CD4-positive, alpha-beta T cell (primary cell): ENCODE results near the gene ZNF304. TPM values are rescaled to one million over a fixed set of nuclear protein-coding genes. Genes with fewer than 3 reads are reported as not detected.
A peak's percentile ranks its signal among the peaks of the same experiment; 100 is the strongest.

Experiments used
- ATAC-seq: fragments of 200-7000 bp; cut with Tn5 transposase; one replicate; pipeline ENCODE4 v1.10.0; 2022; ENCODE audit warnings: mild to moderate bottlenecking; ENCODE audit not compliant: poor library complexity
- CTCF ChIA-PET: fragments of 350-600 bp; sonication (Branson Sonifier 250); formaldehyde crosslinking; loops from one replicate; lab custom pipeline; 2021; ENCODE audit warnings: antibody characterized with exemption, inconsistent platforms; lab: Charles Lee
- POLR2A ChIA-PET: fragments of 350-600 bp; sonication (Branson Sonifier 250); formaldehyde crosslinking; loops from one replicate; lab custom pipeline; 2021; ENCODE audit warnings: antibody characterized with exemption, inconsistent platforms; lab: Charles Lee
- DNase-seq, 14 experiments: peaks; one replicate each; pipeline ENCODE4 v3.0.0-alpha.2; 2013 to 2020; ENCODE audit warnings: mixed read lengths in 2 of 14
- H3K27ac ChIP-seq, 2 donors: one replicate each; pipeline versions ENCODE4 v1.5.1 to v1.7.0; 2013; ENCODE audit warnings: low read length in 2 of 2, low read depth in 1 of 2, mild to moderate bottlenecking in 1 of 2
- H3K27me3 ChIP-seq, 2 experiments: 1 replicate in 1 of 2; 2 replicates in 1 of 2; pipeline versions ENCODE4 v1.6.1 to v1.7.0; 2013; ENCODE audit warnings: low read length in 2 of 2, control low read depth in 1 of 2, mild to moderate bottlenecking in 1 of 2, moderate library complexity in 1 of 2; ENCODE audit not compliant: insufficient read depth in 2 of 2, control insufficient read depth in 1 of 2
- H3K36me3 ChIP-seq: one replicate; pipeline ENCODE4 v1.6.1; 2013; ENCODE audit warnings: low read length, control low read depth; ENCODE audit not compliant: insufficient read depth
- H3K4me1 ChIP-seq: one replicate; pipeline ENCODE4 v1.6.1; 2013; ENCODE audit warnings: low read length, control low read depth; ENCODE audit not compliant: insufficient read depth
- H3K4me3 ChIP-seq: one replicate; pipeline ENCODE4 v1.5.1; 2013; ENCODE audit warnings: mild to moderate bottlenecking, low read length, moderate library complexity
- H3K9me3 ChIP-seq, 2 experiments: 1 replicate in 1 of 2; 2 replicates in 1 of 2; pipeline versions ENCODE4 v1.6.1 to v1.7.0; 2013; ENCODE audit warnings: low read length in 2 of 2, mild to moderate bottlenecking in 2 of 2, control low read depth in 1 of 2, moderate library complexity in 1 of 2; ENCODE audit not compliant: control insufficient read depth in 1 of 2, insufficient read depth in 1 of 2
- H3K27ac Mint-ChIP-seq: one replicate; pipeline ENCODE4 v1.8.0; 2020; ENCODE audit warnings: mixed read lengths
- H3K27me3 Mint-ChIP-seq: one replicate; pipeline ENCODE4 v1.8.0; 2021; ENCODE audit warnings: mixed read lengths
- H3K36me3 Mint-ChIP-seq: one replicate; pipeline ENCODE4 v1.8.0; 2021; ENCODE audit warnings: low read depth, mixed read lengths
- H3K4me1 Mint-ChIP-seq: one replicate; pipeline ENCODE4 v1.8.0; 2021; ENCODE audit warnings: low read depth, mixed read lengths
- H3K4me3 Mint-ChIP-seq: one replicate; pipeline ENCODE4 v1.8.0; 2020; ENCODE audit warnings: mild to moderate bottlenecking, mixed read lengths
- H3K9me3 Mint-ChIP-seq: one replicate; pipeline ENCODE4 v1.8.0; 2020; ENCODE audit warnings: mixed read lengths
- intact Hi-C, 2 experiments: fragments of 100-400 bp; cut with DNase I in 1 of 2; cut with micrococcal nuclease in 1 of 2; formaldehyde crosslinking; loops; one replicate each; pipeline versions ENCODE4 v1.15.1 to v1.9.0; 2023 to 2025; cut with DNase I, micrococcal nuclease
- total RNA-seq, 174 experiments: library from RNA in 2 of 174; stranded (reverse) in 2 of 174; gene quantifications; one replicate each; pipeline ENCODE4 v1.2.3 and lab custom pipeline; 2021 to 2026
- TF ChIP-seq, protein P1 (sequence below): fragments of 200-600 bp; IDR thresholded peaks from one replicate; pipeline ENCODE4 v1.8.0; 2022; ENCODE audit warnings: antibody characterized with exemption, mild to moderate bottlenecking

Gene ZNF304
- total RNA-seq, 2 experiments from 2014 or later: 4.9 to 5.4 TPM

DNA sequence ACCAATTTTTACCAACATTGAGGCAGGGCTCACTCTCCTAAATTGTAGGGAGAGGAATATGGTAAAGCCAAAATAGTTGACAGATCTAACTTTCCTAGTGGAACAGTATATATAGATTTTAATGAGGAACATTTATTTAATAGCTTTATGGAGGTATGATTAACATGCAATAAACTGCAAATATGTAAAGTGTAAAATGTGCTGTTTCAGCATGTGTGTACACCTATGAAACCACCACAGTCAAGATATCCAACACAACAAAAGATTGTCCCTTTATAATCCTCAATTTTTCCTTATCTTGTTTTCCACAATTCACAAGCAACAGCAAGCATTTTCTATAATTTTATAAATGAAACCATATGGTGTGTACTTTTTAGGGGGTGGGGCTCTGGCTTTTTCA lies 8.2 kb downstream of the ZNF304 start:
- POLR2A ChIA-PET: no interaction called here
- CTCF ChIA-PET: no interaction called here
- peaks cover 76% of the 10 kb centered on the region for H3K36me3 Mint-ChIP-seq
- ATAC-seq: no peak
- H3K9me3 Mint-ChIP-seq: peaks cover 15% of the 10 kb centered on the region
- Histone ChIP-seq H3K9me3 (peaks cover 42 to 50% of the 10 kb centered on the region in 2 experiments), H3K27me3 (no peaks in the 10 kb centered on the region), H3K27ac (no peak overlapping the region), H3K36me3 (peaks cover 35% of the 10 kb centered on the region), H3K4me3 (no peak overlapping the region), H3K4me1 (peaks cover 13% of the 10 kb centered on the region)
- no peak overlapping the region for H3K4me3 Mint-ChIP-seq
- DNase-seq: no peak
- intact Hi-C loops: loop anchor here in 1 of 2 experiments (10.0 kb wide), 1 partner anchor 764 kb away; the partner anchor contains the start of gene ZNF71
- peaks cover 19% of the 10 kb centered on the region for H3K4me1 Mint-ChIP-seq
- TF ChIP-seq, protein P1, sequence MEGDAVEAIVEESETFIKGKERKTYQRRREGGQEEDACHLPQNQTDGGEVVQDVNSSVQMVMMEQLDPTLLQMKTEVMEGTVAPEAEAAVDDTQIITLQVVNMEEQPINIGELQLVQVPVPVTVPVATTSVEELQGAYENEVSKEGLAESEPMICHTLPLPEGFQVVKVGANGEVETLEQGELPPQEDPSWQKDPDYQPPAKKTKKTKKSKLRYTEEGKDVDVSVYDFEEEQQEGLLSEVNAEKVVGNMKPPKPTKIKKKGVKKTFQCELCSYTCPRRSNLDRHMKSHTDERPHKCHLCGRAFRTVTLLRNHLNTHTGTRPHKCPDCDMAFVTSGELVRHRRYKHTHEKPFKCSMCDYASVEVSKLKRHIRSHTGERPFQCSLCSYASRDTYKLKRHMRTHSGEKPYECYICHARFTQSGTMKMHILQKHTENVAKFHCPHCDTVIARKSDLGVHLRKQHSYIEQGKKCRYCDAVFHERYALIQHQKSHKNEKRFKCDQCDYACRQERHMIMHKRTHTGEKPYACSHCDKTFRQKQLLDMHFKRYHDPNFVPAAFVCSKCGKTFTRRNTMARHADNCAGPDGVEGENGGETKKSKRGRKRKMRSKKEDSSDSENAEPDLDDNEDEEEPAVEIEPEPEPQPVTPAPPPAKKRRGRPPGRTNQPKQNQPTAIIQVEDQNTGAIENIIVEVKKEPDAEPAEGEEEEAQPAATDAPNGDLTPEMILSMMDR: no peak
- H3K27me3 Mint-ChIP-seq: peaks cover 3% of the 10 kb centered on the region
- no peak overlapping the region for H3K27ac Mint-ChIP-seq

- TF ChIP-seq, protein P1: no peak
- Histone ChIP-seq H3K9me3 (peaks cover 28 to 48% of the 10 kb centered on the region in 2 experiments), H3K4me1 (peaks cover 15% of the 10 kb centered on the region), H3K4me3 (peak overlapping the region; percentile 69), H3K27me3 (no peaks in the 10 kb centered on the region), H3K36me3 (peaks cover 4% of the 10 kb centered on the region), H3K27ac (peak overlapping the region in 1 of 2 donors; percentile 89)
- Mint-ChIP-seq H3K36me3 (peaks cover 64% of the 10 kb centered on the region), H3K4me3 (no peak overlapping the region), H3K27ac (peak overlapping the region; percentile 94), H3K4me1 (peaks cover 19% of the 10 kb centered on the region), H3K9me3 (peaks cover 13% of the 10 kb centered on the region), H3K27me3 (peaks cover 3% of the 10 kb centered on the region)
- ChIA-PET POLR2A (interaction anchor here (1.0 to 2.2 kb wide), 3 partner anchors 12 to 1000 kb away, joined by 3 to 20 read pairs (median 12); partner anchors contain the start of genes ZNF304, ZNF497 and ZNF548), CTCF (no interaction called here)
- ATAC-seq (no peak), DNase-seq (no peak)
- intact Hi-C loops: loop anchor here in 1 of 2 experiments (2.0 to 5.0 kb wide), 3 partner anchors 40 to 82 kb away; partner anchors contain the start of genes ZNF460, ZNF543 and ZNF749
Measured at GRCh38 chr19:57362419-57362818, 11.3 kb downstream of the ZNF304 start.

DNA sequence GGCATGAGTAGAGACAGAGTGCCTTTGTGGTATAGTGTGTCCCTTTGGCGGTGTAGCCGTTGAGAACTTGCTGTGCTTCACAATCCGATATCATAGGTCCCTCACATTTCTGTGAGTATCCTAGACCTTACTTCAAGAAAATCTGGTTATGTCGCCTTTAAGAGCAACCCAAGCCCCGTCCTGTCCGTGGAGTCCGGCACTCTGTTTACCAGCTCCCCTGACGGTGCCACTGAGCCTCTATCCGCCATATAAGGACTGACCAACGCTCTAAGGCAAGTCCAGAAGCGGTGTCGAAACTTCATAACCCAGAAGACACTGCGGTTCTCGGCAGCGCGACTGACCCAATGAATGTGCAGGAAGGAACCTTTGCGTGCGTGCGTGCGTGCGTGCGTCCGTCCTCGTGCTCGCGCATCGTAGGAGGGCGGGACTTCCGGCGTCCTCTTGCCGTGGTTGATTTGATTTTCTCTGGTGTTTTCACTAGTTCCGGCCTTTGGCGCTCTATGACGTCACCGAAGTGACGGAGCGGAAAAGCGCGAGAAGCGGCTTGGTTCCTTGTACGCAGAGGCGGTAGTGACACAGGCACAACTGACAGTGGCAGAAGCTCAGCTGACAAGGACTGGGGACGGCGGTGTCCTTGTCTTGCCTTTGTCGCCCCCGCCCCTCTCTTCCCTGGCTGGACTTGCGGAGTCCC lies 12.1 kb downstream of the ZNF304 start, which contains the start of the genes TRAPPC2B and ZNF547:
TSS of gene TRAPPC2B (plus strand) at position 555 of the 691 bp plus-strand sequence. CDS start 1,283 bp downstream, outside the sequence.
TSS of gene ZNF547 (plus strand) at position 555 of the 691 bp plus-strand sequence. CDS start 5,005 bp downstream, outside the sequence.
- ChIA-PET CTCF (no interaction called here), POLR2A (interaction anchor here (0.5 to 2.2 kb wide), 6 partner anchors 12 to 1000 kb away, joined by 3 to 20 read pairs (median 3); partner anchors contain the start of genes ZNF304, ZNF497, ZNF548 and ZNF805)
- peaks cover 19% of the 10 kb centered on the region for H3K4me1 Mint-ChIP-seq
- ATAC-seq (peak; percentile 90), DNase-seq (peak; percentile 96 to 99 (median 98))
- H3K27ac ChIP-seq: peak within 1 kb of the TSS; percentile 86 to 89
- peaks cover 13% of the 10 kb centered on the region for H3K9me3 Mint-ChIP-seq
- H3K27me3 Mint-ChIP-seq: peaks cover 3% of the 10 kb centered on the region
- peaks cover 21 to 48% of the 10 kb centered on the region in 2 experiments for H3K9me3 ChIP-seq
- H3K27me3 ChIP-seq: no peaks in the 10 kb centered on the region
- peak within 1 kb of the TSS; percentile 94 for H3K27ac Mint-ChIP-seq
- peak within 1 kb of the TSS; percentile 94 for H3K4me3 Mint-ChIP-seq
- no peaks in the 10 kb centered on the region for H3K36me3 ChIP-seq
- intact Hi-C loops: loop anchor here (1.0 to 5.0 kb wide), 7 partner anchors 26 to 123 kb away; partner anchors contain the start of genes ZNF460 (in 2 of the 2), ZNF543 (in 2 of the 2), ZNF805 (in 2 of the 2) and ZNF548 (in 1 of the 2)
- TF ChIP-seq, protein P1: no peak
- peaks cover 15% of the 10 kb centered on the region for H3K4me1 ChIP-seq
- peaks cover 64% of the 10 kb centered on the region for H3K36me3 Mint-ChIP-seq
- peak within 1 kb of the TSS; percentile 69 for H3K4me3 ChIP-seq
